OCI-LY7 (cell line): Measurements from ENCODE around the gene CTNND2.

ENCODE experiments used
- EZH2phosphoT487 ChIP-seq: fragments of 200-600 bp; sonication (generic); IDR thresholded peaks from 2 replicates; pipeline ENCODE4 v1.6.1; 2018; ENCODE audit warnings: low read depth, borderline replicate concordance, mild to moderate bottlenecking, mixed run types, antibody characterized with exemption, low read length, moderate library complexity, mixed read lengths
- TF ChIP-seq, protein P1 (sequence below): fragments of 200-600 bp; sonication (generic); conservative IDR thresholded peaks from 2 replicates; pipeline ENCODE4 v1.5.1; 2014; ENCODE audit warnings: mild to moderate bottlenecking, antibody characterized with exemption, low read length, moderate library complexity, mixed read lengths

- TF ChIP-seq, protein P1, sequence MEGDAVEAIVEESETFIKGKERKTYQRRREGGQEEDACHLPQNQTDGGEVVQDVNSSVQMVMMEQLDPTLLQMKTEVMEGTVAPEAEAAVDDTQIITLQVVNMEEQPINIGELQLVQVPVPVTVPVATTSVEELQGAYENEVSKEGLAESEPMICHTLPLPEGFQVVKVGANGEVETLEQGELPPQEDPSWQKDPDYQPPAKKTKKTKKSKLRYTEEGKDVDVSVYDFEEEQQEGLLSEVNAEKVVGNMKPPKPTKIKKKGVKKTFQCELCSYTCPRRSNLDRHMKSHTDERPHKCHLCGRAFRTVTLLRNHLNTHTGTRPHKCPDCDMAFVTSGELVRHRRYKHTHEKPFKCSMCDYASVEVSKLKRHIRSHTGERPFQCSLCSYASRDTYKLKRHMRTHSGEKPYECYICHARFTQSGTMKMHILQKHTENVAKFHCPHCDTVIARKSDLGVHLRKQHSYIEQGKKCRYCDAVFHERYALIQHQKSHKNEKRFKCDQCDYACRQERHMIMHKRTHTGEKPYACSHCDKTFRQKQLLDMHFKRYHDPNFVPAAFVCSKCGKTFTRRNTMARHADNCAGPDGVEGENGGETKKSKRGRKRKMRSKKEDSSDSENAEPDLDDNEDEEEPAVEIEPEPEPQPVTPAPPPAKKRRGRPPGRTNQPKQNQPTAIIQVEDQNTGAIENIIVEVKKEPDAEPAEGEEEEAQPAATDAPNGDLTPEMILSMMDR = no peak
- no peak for TF ChIP-seq EZH2phosphoT487
Observed at GRCh38 chr5:11277323-11277722, 626.9 kb downstream of the CTNND2 start.
